HEK293 (cell line): ENCODE measurements around the gene GLB1L.

Source experiments
- CTCF ChIA-PET: fragments of 350-600 bp; formaldehyde crosslinking; extraction: SDS; loops from one replicate; lab custom pipeline; 2021; ENCODE audit warnings: antibody characterized with exemption; lab: Yijun Ruan, JAX
- POLR2A ChIA-PET: fragments of 300-600 bp; formaldehyde crosslinking; extraction: SDS; loops from one replicate; lab custom pipeline; 2020; ENCODE audit warnings: antibody characterized with exemption, inconsistent platforms; lab: Yijun Ruan, JAX
- H3K27ac ChIP-seq: fragments of 200-500 bp; sonication (Bioruptor generic); 2 replicates; pipeline ENCODE4 v1.5.1; 2014; ENCODE audit warnings: low read depth, low read length, control low read depth, inconsistent platforms; ENCODE audit errors: extremely low read depth
- H3K36me3 ChIP-seq, 2 experiments: fragments of 200-500 bp in 1 of 2; sonication (Bioruptor generic) in 1 of 2; 1 replicate in 1 of 2; 2 replicates in 1 of 2; pipeline ENCODE4 v1.5.1; 2014 to 2017; ENCODE audit warnings: inconsistent platforms in 2 of 2, low read length in 2 of 2; ENCODE audit not compliant: control insufficient read depth in 2 of 2, insufficient read depth in 1 of 2
- H3K4me1 ChIP-seq: fragments of 200-500 bp; sonication (Bioruptor generic); 2 replicates; pipeline ENCODE4 v1.5.1; 2014; ENCODE audit warnings: mild to moderate bottlenecking, low read length, inconsistent platforms; ENCODE audit not compliant: control insufficient read depth, insufficient read depth
- H3K4me3 ChIP-seq: 2 replicates; pipeline ENCODE4 v1.5.1; 2011; ENCODE audit warnings: low read depth, mild to moderate bottlenecking, control low read depth, low read length, moderate library complexity
- H3K9me3 ChIP-seq: fragments of 200-500 bp; sonication (Bioruptor generic); 2 replicates; pipeline ENCODE4 v1.5.1; 2014; ENCODE audit warnings: low read depth, low read length, inconsistent platforms; ENCODE audit not compliant: control insufficient read depth, insufficient read depth
- BCL11A ChIP-seq: fragments of 450-650 bp; formaldehyde crosslinking; IDR thresholded peaks from 2 replicates; pipeline ENCODE4 v1.5.1; 2016; ENCODE audit warnings: low read depth, missing biosample characterization, missing genetic modification characterization
- FEZF1 ChIP-seq: fragments of 450-650 bp; formaldehyde crosslinking; IDR thresholded peaks from 2 replicates; pipeline ENCODE4 v1.5.1; 2016; ENCODE audit warnings: missing biosample characterization, missing genetic modification characterization
- GLIS1 ChIP-seq: fragments of 450-650 bp; formaldehyde crosslinking; IDR thresholded peaks from 2 replicates; pipeline ENCODE4 v1.5.1; 2016; ENCODE audit warnings: missing biosample characterization, missing genetic modification characterization
- GLIS2 ChIP-seq: fragments of 450-650 bp; formaldehyde crosslinking; IDR thresholded peaks from 2 replicates; pipeline ENCODE4 v1.5.1; 2016; ENCODE audit warnings: missing biosample characterization, missing genetic modification characterization
- KLF10 ChIP-seq: fragments of 450-650 bp; IDR thresholded peaks from 2 replicates; pipeline ENCODE4 v1.5.1; 2018; ENCODE audit warnings: missing biosample characterization, mild to moderate bottlenecking, missing genetic modification characterization
- KLF16 ChIP-seq: fragments of 450-650 bp; formaldehyde crosslinking; IDR thresholded peaks from 2 replicates; pipeline ENCODE4 v1.5.1; 2017; ENCODE audit warnings: missing biosample characterization, missing genetic modification characterization
- PATZ1 ChIP-seq: fragments of 450-650 bp; formaldehyde crosslinking; IDR thresholded peaks from 2 replicates; pipeline ENCODE4 v1.5.1; 2016; ENCODE audit warnings: missing biosample characterization, missing genetic modification characterization
- YY1 ChIP-seq: fragments of 450-650 bp; formaldehyde crosslinking; IDR thresholded peaks from 2 replicates; pipeline ENCODE4 v1.5.1; 2018; ENCODE audit warnings: missing biosample characterization, missing genetic modification characterization
- ZBTB17 ChIP-seq: fragments of 450-650 bp; formaldehyde crosslinking; IDR thresholded peaks from 2 replicates; pipeline ENCODE4 v1.5.1; 2016; ENCODE audit warnings: missing biosample characterization, missing genetic modification characterization
- ZBTB7A ChIP-seq: fragments of 450-650 bp; formaldehyde crosslinking; IDR thresholded peaks from 2 replicates; pipeline ENCODE4 v1.5.1; 2016; ENCODE audit warnings: low read depth, missing biosample characterization, missing genetic modification characterization
- ZNF280D ChIP-seq: fragments of 450-650 bp; formaldehyde crosslinking; IDR thresholded peaks from 2 replicates; pipeline ENCODE4 v1.5.1; 2016; ENCODE audit warnings: missing biosample characterization, missing genetic modification characterization
- ZNF350 ChIP-seq: fragments of 450-650 bp; formaldehyde crosslinking; IDR thresholded peaks from 2 replicates; pipeline ENCODE4 v1.5.0; 2017; ENCODE audit warnings: missing biosample characterization, mild to moderate bottlenecking, missing genetic modification characterization
- ZNF37A ChIP-seq: fragments of 450-650 bp; IDR thresholded peaks from 2 replicates; pipeline ENCODE4 v1.5.1; 2018; ENCODE audit warnings: missing biosample characterization, missing genetic modification characterization
- ZNF416 ChIP-seq: fragments of 450-650 bp; formaldehyde crosslinking; IDR thresholded peaks from 2 replicates; pipeline ENCODE4 v1.5.1; 2016; ENCODE audit warnings: missing biosample characterization, missing genetic modification characterization
- ZNF561 ChIP-seq: fragments of 450-650 bp; IDR thresholded peaks from 2 replicates; pipeline ENCODE4 v1.5.1; 2018; ENCODE audit warnings: missing biosample characterization, missing genetic modification characterization, borderline replicate concordance
- ZNF571 ChIP-seq: fragments of 450-650 bp; formaldehyde crosslinking; IDR thresholded peaks from 2 replicates; pipeline ENCODE4 v1.5.0; 2017; ENCODE audit warnings: missing biosample characterization, missing genetic modification characterization
- ZNF600 ChIP-seq: fragments of 450-650 bp; formaldehyde crosslinking; IDR thresholded peaks from 2 replicates; pipeline ENCODE4 v1.5.1; 2016; ENCODE audit warnings: missing biosample characterization, missing genetic modification characterization
- ZNF768 ChIP-seq: fragments of 450-650 bp; formaldehyde crosslinking; IDR thresholded peaks from 2 replicates; pipeline ENCODE4 v1.5.1; 2018; ENCODE audit warnings: missing biosample characterization, mild to moderate bottlenecking, missing genetic modification characterization
- ZNF776 ChIP-seq: fragments of 450-650 bp; formaldehyde crosslinking; IDR thresholded peaks from 2 replicates; pipeline ENCODE4 v1.5.0; 2017; ENCODE audit warnings: missing biosample characterization, missing genetic modification characterization, borderline replicate concordance
- ZNF785 ChIP-seq: fragments of 450-650 bp; formaldehyde crosslinking; IDR thresholded peaks from 2 replicates; pipeline ENCODE4 v1.5.1; 2016; ENCODE audit warnings: missing biosample characterization, missing genetic modification characterization

Gene GLB1L

GRCh38 chr2:219273937-219274336, 28.7 kb upstream of the GLB1L start:
- ChIA-PET POLR2A (interaction anchor here (0.8 to 1.5 kb wide), 9 partner anchors 11 to 67 kb away, joined by 3 to 13 read pairs (median 5); partner anchors contain the start of genes ANKZF1, ATG9A, GLB1L and STK16), CTCF (interaction anchor here (0.6 to 15.0 kb wide), 7 partner anchors 8 to 324 kb away, joined by 3 to 297 read pairs (median 5); partner anchors contain the start of genes STK11IP, TUBA4A and TUBA4B)
- Histone ChIP-seq H3K4me1 (peaks cover 6% of the 10 kb centered on the region), H3K27ac (no peak overlapping the region), H3K4me3 (no peak overlapping the region), H3K9me3 (no peaks in the 10 kb centered on the region)
- TF ChIP-seq YY1 (tag by site-specific recombination): no peak
- TF ChIP-seq ZNF280D: no peak
- TF ChIP-seq BCL11A: no peak
- TF ChIP-seq KLF10 (tag by site-specific recombination): no peak
- no peak for TF ChIP-seq PATZ1 (tag by site-specific recombination)
- no peak for TF ChIP-seq ZNF571 (tag by site-specific recombination)
- no peak for TF ChIP-seq ZNF37A (tag by site-specific recombination)
- no peak for TF ChIP-seq FEZF1 (tag by site-specific recombination)
- no peak for TF ChIP-seq GLIS2 (tag by site-specific recombination)
- no peak for TF ChIP-seq ZBTB7A (tag by site-specific recombination)
- TF ChIP-seq KLF16 (tag by site-specific recombination): no peak
- TF ChIP-seq, all 188 proteins: peak for 0
- no peaks in the 10 kb centered on the region for H3K36me3 ChIP-seq

- CTCF ChIA-PET: interaction anchor here (0.8 to 15.0 kb wide), 3 partner anchors 18 to 23 kb away, joined by 3 to 297 read pairs (median 83); partner anchors contain the start of gene TUBA4B
- no peak overlapping the region for H3K4me3 ChIP-seq
- H3K4me1 ChIP-seq: no peaks in the 10 kb centered on the region
- no peak for TF ChIP-seq ZBTB17
- TF ChIP-seq ZNF768 (tag by site-specific recombination): no peak
- no peak for TF ChIP-seq ZNF561 (tag by site-specific recombination)
- TF ChIP-seq GLIS1 (tag by site-specific recombination): peak; percentile 35; the same call in 1 of the 2 replicates
- no peak for TF ChIP-seq ZNF350 (tag by site-specific recombination)
- no peak for TF ChIP-seq ZNF416 (tag by site-specific recombination)
- TF ChIP-seq, all 188 proteins: peak for 1
- H3K27ac ChIP-seq: no peak overlapping the region
- H3K36me3 ChIP-seq: no peaks in the 10 kb centered on the region
- no peaks in the 10 kb centered on the region for H3K9me3 ChIP-seq
- POLR2A ChIA-PET: no interaction called here
Observed at GRCh38 chr2:219272995-219273394, 27.8 kb upstream of the GLB1L start.

DNA sequence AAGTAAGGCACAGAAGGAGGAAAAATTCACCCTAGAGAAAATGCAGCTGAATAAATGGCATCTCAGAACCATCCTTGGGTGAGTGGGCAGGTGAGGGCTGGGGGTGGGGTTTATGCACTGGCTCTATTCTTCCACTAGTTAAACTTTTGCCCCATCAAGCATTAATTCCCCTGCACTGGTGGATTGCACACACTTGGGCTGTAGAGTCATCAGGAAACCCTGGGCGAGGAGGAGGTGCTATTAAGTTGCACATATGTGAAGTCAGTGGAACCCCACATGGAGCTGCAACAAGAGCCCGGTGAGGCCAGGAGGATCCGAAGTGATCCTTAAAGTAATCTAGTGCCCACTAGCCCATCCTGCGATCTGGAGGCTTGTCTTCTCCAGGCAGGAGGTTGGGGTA, 27.1 kb upstream of the GLB1L start:
- Histone ChIP-seq H3K9me3 (no peaks in the 10 kb centered on the region), H3K4me3 (no peak overlapping the region), H3K36me3 (no peaks in the 10 kb centered on the region), H3K4me1 (no peaks in the 10 kb centered on the region), H3K27ac (no peak overlapping the region)
- TF ChIP-seq ZNF776 (tag by site-specific recombination) (no peak), ZNF600 (no peak), ZNF785 (tag by site-specific recombination) (no peak), ZNF571 (tag by site-specific recombination) (no peak)
- POLR2A ChIA-PET: no interaction called here
- CTCF ChIA-PET: interaction anchor here (0.8 to 15.0 kb wide), 2 partner anchors 17 to 24 kb away, joined by 3 to 297 read pairs; no protein-coding TSS in a partner anchor
